Right lobe of liver (tissue), 4 donors: Measurements from ENCODE around the gene FASTKD2.

Source experiments
- POLR2A ChIP-seq: fragments of 450-650 bp; IDR thresholded peaks from one replicate; pipeline ENCODE4 v1.6.1; 2017; ENCODE audit warnings: antibody characterized with exemption, mild to moderate bottlenecking
- TF ChIP-seq, protein P1 (sequence below), 4 donors: fragments of 200-600 bp in 3 of 4; fragments of 450-650 bp in 1 of 4; IDR thresholded peaks; one replicate each; pipeline versions ENCODE4 v1.5.1 to v1.8.0; 2016 to 2022; ENCODE audit warnings: antibody characterized with exemption in 4 of 4, mild to moderate bottlenecking in 2 of 4
- donor health status: DM: no; HTN: no; CAD: no.
- donor health status: DM: no; HTN: no; CAD: no.
- donor health status: DM: no; HTN: yes; CAD: no.

GRCh38 chr2:206820807-206821206, 55.4 kb downstream of the FASTKD2 start:
- TF ChIP-seq, protein P1, sequence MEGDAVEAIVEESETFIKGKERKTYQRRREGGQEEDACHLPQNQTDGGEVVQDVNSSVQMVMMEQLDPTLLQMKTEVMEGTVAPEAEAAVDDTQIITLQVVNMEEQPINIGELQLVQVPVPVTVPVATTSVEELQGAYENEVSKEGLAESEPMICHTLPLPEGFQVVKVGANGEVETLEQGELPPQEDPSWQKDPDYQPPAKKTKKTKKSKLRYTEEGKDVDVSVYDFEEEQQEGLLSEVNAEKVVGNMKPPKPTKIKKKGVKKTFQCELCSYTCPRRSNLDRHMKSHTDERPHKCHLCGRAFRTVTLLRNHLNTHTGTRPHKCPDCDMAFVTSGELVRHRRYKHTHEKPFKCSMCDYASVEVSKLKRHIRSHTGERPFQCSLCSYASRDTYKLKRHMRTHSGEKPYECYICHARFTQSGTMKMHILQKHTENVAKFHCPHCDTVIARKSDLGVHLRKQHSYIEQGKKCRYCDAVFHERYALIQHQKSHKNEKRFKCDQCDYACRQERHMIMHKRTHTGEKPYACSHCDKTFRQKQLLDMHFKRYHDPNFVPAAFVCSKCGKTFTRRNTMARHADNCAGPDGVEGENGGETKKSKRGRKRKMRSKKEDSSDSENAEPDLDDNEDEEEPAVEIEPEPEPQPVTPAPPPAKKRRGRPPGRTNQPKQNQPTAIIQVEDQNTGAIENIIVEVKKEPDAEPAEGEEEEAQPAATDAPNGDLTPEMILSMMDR (IDR thresholded peaks at IDR 0.05), result no peak
- TF ChIP-seq POLR2A, result no peak
